HG02840 (cell line): Measurements from ENCODE around the gene THEMIS.
"Not testable (repeated sequence)": the region's sequence is repeated elsewhere in the genome, so short reads cannot be mapped to it uniquely, and the experiment has no call there.

Experiments
- ATAC-seq: cut with Tn5 transposase; IDR thresholded peaks from one replicate; pipeline ENCODE4 v1.9.1; 2021; ENCODE audit warnings: mild to moderate bottlenecking, moderate library complexity, moderate number of reproducible peaks; ENCODE audit not compliant: unreplicated experiment, low FRiP score

THEMIS gene

GRCh38 chr6:127811900-127812570 lies 88.8 kb downstream of the THEMIS start:
- no peak for ATAC-seq

- ATAC-seq: no peak
Measured at GRCh38 chr6:127807806-127808517, 92.9 kb downstream of the THEMIS start.

- ATAC-seq: no peak
Measured at GRCh38 chr6:127796713-127797112, 104.1 kb downstream of the THEMIS start.

DNA sequence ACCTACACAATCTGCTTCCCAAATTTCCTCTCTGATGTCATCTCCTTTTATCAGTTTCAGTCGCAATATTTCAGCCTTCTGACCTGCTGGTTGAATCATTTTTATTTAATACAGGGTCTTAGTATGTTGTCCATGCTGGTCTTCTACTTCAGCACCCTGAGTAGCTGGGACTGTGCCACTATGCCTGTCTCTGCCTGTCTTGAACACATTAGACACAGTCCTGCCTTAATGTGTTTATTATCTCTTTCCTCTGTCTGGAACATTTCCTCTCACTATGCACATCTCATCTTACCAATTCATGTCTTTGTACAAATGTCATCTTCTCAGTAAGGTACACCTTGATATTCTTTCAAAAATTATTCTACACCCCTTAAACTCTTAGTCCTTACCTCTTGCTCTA lies 106.5 kb downstream of the THEMIS start:
- ATAC-seq: no peak

- ATAC-seq: no peak
Measured at GRCh38 chr6:127793396-127793795, 107.5 kb downstream of the THEMIS start.

DNA sequence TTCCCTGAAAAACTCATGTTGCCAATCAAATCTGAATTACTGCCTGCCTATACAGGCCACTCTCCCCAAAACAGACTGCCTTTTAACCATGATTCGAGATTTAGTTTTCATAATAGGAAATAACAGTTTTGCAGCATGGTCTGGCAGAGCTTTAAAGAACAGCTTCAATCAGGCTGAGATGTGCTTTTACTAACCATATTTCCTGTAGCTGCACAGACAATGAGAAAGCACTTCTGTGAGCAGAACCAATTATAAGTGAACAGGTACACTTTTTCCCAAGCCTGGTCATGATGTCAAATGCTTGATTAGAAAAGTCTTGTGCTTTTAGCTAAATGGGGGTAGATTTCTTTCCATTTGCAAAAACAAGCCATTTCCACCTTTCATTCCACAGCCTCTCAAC lies 108.2 kb downstream of the THEMIS start:
- no peak for ATAC-seq

- no peak for ATAC-seq
Measured at GRCh38 chr6:127791779-127792528, 108.9 kb downstream of the THEMIS start.

DNA sequence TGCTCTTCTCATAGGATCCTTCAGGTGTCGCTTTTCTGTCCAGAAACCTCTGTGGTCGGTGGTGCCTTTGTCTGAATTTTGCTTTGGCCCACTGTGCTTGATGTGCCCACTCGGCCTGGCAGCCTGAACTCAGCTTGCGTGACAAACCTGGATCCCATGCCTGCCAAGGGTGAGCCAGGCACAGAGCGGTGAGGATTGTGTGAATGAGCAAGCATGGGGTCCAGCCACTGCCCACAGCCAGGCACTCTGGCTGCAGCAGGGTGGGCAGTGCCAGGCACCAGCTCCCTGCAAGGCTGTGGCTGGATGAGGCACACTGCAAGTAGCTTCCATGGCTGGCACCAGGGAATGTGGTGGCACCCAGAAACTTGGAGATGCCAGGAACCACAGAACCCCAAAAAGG lies 110.3 kb downstream of the THEMIS start:
- ATAC-seq: no peak

DNA sequence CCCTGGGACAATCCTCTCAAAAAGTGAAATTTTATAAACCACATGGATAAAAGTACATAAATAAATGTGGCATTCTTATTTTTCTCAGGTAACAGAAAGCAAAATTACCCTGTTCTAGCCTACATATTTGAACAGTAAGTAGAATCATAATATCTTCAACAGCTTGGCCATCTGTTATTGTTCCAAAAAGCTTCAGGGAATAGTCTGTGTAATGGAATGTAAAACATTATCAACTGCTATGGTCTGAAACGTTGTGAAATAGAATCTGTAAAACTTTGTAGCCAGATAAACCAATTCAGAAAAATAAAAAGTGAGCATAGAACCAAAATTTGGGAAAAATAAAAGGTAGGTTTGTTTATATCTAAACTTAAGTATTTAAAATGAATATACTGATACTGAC lies 114.7 kb downstream of the THEMIS start:
- ATAC-seq: no peak

DNA sequence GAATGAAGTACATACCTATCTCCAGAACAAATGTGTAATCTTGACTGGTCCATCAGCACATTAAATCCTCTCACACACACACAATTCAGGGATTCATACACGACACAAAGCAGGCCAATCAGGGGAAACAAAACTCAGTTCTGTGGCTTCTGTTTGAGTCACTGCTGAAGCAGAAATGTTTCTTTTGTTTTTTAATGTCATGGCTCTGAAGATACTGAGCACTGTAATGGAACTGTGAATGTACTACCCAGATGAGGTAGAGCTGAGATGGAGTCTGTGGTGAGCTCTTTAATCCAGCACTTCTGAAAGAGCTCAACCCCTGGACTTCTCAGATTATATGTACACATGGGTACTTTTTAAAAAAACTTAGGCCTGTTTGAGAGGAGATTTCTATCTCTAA lies 116.4 kb downstream of the THEMIS start:
- ATAC-seq: no peak

- ATAC-seq: not testable (repeated sequence)
Measured at GRCh38 chr6:127781636-127782272, 119.1 kb downstream of the THEMIS start.

- no peak for ATAC-seq
Measured at GRCh38 chr6:127776320-127776719, 124.5 kb downstream of the THEMIS start.

- no peak for ATAC-seq
Measured at GRCh38 chr6:127775371-127775770, 125.5 kb downstream of the THEMIS start.

- no peak for ATAC-seq
Measured at GRCh38 chr6:127768745-127769144, 132.1 kb downstream of the THEMIS start.

DNA sequence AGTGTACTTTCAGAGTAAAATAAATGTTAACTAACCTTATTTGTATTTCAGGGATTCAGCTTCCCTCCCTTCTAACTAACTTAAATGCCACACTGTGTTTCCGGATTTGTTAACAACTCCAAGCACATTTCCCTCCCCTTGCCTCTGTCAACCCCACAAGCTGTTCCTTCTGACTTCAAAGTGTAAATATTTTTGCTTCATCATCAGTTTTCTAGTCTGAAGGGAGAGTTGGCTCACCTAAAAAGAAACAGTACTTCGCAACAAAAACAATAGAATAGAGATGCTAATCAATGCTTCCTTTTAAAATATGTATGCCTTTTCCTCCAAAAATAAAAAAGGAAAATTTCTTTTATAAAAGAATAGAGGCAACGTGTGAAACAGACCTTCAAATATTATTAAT lies 132.6 kb downstream of the THEMIS start:
- ATAC-seq: no peak

- no peak for ATAC-seq
Measured at GRCh38 chr6:127765949-127766348, 134.9 kb downstream of the THEMIS start.

DNA sequence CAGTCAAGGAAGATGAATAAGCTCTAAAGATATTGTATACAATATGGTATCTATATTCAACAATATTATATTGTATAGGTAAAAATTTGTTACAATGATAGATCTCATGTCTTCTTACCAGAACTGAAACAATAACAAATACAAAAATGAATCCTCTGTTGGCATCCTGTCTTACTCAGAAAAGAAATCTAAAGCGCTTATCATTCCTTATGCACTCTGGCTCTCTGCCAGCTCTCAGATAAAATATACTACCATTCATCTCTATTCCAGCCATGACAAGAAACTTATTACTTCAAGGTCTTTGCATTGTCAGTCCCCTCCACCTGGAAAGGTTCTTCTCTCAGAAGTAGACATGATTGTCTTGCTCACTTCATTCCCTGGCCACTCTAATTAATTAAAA lies 138.6 kb downstream of the THEMIS start:
- ATAC-seq: no peak

GRCh38 chr6:127761084-127761483 lies 139.8 kb downstream of the THEMIS start:
- ATAC-seq: no peak

DNA sequence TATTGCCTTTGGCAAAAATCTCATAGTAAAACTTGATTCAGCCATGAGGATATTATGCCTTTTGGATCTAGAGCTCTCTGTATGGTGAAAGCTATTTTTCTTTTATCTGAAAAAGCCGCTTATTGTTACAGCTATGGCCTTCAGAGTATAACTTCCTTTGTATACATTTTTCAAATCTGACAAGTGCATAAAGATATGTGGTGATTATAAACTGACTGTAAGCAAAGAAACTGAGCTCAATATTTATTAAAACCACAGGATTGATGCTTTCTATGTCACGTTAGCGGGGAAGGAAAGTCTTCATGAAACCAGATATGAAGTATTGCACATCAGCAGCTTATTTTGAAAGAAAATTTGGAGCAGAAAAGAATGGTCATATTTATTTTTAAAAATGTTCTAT lies 151.8 kb downstream of the THEMIS start:
- ATAC-seq: no peak

DNA sequence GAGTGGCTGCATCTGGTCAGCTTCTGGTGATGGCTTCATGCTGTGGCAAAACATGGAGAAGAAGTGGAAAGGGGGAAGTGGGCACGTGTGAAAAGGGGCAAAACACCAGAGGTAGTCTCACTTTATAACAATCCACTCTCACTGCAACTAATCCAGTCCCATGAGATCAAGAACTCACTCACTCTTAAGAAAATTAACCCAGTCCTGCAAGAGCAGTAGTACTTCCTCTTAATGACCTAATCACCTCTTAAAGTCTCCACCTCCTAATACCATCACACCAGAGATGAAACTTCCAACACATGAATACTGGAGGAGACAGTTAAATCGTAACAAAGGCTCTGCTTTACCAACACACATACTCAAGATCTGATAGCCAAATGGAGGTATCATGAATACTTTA lies 152.6 kb downstream of the THEMIS start:
- ATAC-seq: no peak

- no peak for ATAC-seq
Measured at GRCh38 chr6:127738423-127738822, 162.4 kb downstream of the THEMIS start.
